GM18505 (cell line): ENCODE results near the gene PDE2A.

Source experiments
- ATAC-seq: cut with Tn5 transposase; IDR thresholded peaks from one replicate; pipeline ENCODE4 v1.9.1; 2021; ENCODE audit not compliant: unreplicated experiment
- POLR2A ChIP-seq: IDR thresholded peaks from 4 replicates; pipeline ENCODE4 v1.6.1; 2011; ENCODE audit warnings: borderline replicate concordance; ENCODE audit not compliant: insufficient read depth, insufficient read length; ENCODE audit errors: extremely low read depth

The PDE2A gene

GRCh38 chr11:72624496-72625201 lies 49.6 kb downstream of the PDE2A start:
- TF ChIP-seq POLR2A = no peak
- no peak for ATAC-seq

- no peak for ATAC-seq
- TF ChIP-seq POLR2A = no peak
Measured at GRCh38 chr11:72623052-72623451, 51.2 kb downstream of the PDE2A start.

GRCh38 chr11:72621008-72621610 lies 53.1 kb downstream of the PDE2A start:
- no peak for ATAC-seq
- TF ChIP-seq POLR2A = no peak

GRCh38 chr11:72618803-72619202 lies 55.4 kb downstream of the PDE2A start:
- no peak for TF ChIP-seq POLR2A
- no peak for ATAC-seq

GRCh38 chr11:72617080-72617762 lies 57.0 kb downstream of the PDE2A start:
- TF ChIP-seq POLR2A = no peak
- ATAC-seq = no peak

GRCh38 chr11:72616655-72617054 lies 57.6 kb downstream of the PDE2A start:
- no peak for ATAC-seq
- TF ChIP-seq POLR2A = no peak

GRCh38 chr11:72615329-72615728 lies 58.9 kb downstream of the PDE2A start:
- no peak for TF ChIP-seq POLR2A
- ATAC-seq = no peak

- no peak for TF ChIP-seq POLR2A
- ATAC-seq = no peak
Measured at GRCh38 chr11:72614381-72614780, 59.8 kb downstream of the PDE2A start.

GRCh38 chr11:72613977-72614376 lies 60.2 kb downstream of the PDE2A start:
- no peak for TF ChIP-seq POLR2A
- ATAC-seq = peak; percentile 75

GRCh38 chr11:72613450-72613849 lies 60.8 kb downstream of the PDE2A start:
- no peak for ATAC-seq
- no peak for TF ChIP-seq POLR2A

GRCh38 chr11:72609476-72609875 lies 64.7 kb downstream of the PDE2A start:
- TF ChIP-seq POLR2A = no peak
- ATAC-seq = no peak

GRCh38 chr11:72609045-72609444 lies 65.2 kb downstream of the PDE2A start:
- TF ChIP-seq POLR2A = no peak
- no peak for ATAC-seq

GRCh38 chr11:72607496-72607895 lies 66.7 kb downstream of the PDE2A start:
- no peak for ATAC-seq
- no peak for TF ChIP-seq POLR2A

GRCh38 chr11:72606748-72607468 lies 67.3 kb downstream of the PDE2A start:
- ATAC-seq = no peak
- TF ChIP-seq POLR2A = no peak

GRCh38 chr11:72605973-72606747 lies 68.1 kb downstream of the PDE2A start:
- no peak for TF ChIP-seq POLR2A
- no peak for ATAC-seq
